Muscle layer of duodenum (tissue), 2 donors: ENCODE measurements around the gene FOXD1.

Experiments
- H3K27ac ChIP-seq: one replicate; pipeline ENCODE4 v1.7.0; 2013; ENCODE audit warnings: mild to moderate bottlenecking, low read length
- H3K27me3 ChIP-seq: one replicate; pipeline ENCODE4 v1.7.0; 2013; ENCODE audit warnings: low read depth, mild to moderate bottlenecking, control low read depth, low read length
- H3K36me3 ChIP-seq, 2 donors: one replicate each; pipeline ENCODE4 v1.7.0; 2013; ENCODE audit warnings: low read length in 2 of 2, control low read depth in 1 of 2, mild to moderate bottlenecking in 1 of 2; ENCODE audit not compliant: insufficient read depth in 2 of 2, control insufficient read depth in 1 of 2
- H3K4me1 ChIP-seq, 2 donors: one replicate each; pipeline ENCODE4 v1.7.0; 2013; ENCODE audit warnings: low read length in 2 of 2, mild to moderate bottlenecking in 2 of 2, control low read depth in 1 of 2, moderate library complexity in 1 of 2; ENCODE audit not compliant: insufficient read depth in 2 of 2, control insufficient read depth in 1 of 2
- H3K4me3 ChIP-seq, 2 donors: one replicate each; pipeline ENCODE4 v1.7.0; 2013; ENCODE audit warnings: low read length in 2 of 2, low read depth in 1 of 2, mild to moderate bottlenecking in 1 of 2
- H3K9me3 ChIP-seq, 2 donors: one replicate each; pipeline ENCODE4 v1.7.0; 2013; ENCODE audit warnings: low read length in 2 of 2, control low read depth in 1 of 2, mild to moderate bottlenecking in 1 of 2; ENCODE audit not compliant: control insufficient read depth in 1 of 2
- donor health status: healthy.

The FOXD1 gene

DNA sequence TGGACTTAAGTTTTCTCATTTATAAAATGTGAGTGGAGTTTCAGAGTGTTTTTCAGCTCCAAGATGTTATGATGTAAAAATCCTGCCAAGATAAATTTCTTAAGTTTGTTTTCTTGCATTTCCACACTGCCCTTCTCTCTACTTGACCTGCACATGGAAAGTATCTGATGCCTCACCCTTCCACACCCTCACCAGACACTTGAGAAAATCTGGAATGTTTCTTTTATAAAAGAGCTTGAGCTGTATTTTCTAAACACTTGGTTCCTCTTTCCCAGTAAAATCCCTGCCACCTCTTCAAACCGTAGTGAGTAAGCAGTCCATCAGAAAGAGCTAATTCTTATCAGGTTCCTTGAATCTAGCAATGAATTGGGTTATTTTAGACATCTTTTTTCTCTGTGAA, 42.9 kb downstream of the FOXD1 start:
- Histone ChIP-seq H3K9me3 (no peaks in the 10 kb centered on the region), H3K4me1 (no peaks in the 10 kb centered on the region), H3K36me3 (no peaks in the 10 kb centered on the region), H3K27ac (no peak overlapping the region), H3K27me3 (no peaks in the 10 kb centered on the region), H3K4me3 (no peak overlapping the region)

DNA sequence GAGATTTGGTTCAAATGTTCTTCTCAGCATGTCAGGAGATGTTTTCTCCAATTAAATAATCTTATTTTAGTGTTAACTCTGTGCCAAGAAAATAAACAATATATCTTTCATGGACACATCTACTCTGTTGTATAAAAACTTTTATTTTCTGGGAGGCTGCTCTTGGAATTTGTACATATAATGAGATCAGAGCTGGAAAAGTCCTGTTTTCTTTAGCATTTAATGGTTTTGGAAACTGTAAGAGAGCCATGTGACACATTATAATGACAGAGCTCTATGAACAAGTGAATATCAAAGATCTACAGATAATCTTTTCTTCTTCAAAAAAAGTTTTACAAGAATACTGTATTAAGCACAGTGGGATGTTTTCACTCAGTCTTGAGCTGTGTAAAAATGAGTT, 48.8 kb downstream of the FOXD1 start:
- no peak overlapping the region for H3K4me3 ChIP-seq
- H3K27ac ChIP-seq, result no peak overlapping the region
- no peaks in the 10 kb centered on the region for H3K9me3 ChIP-seq
- H3K36me3 ChIP-seq, result no peaks in the 10 kb centered on the region
- no peaks in the 10 kb centered on the region for H3K27me3 ChIP-seq
- H3K4me1 ChIP-seq, result no peaks in the 10 kb centered on the region
